ENCODE data around the gene RNF214.
"Not testable (repeated sequence)": the region's sequence is repeated elsewhere in the genome, so short reads cannot be mapped to it uniquely, and the experiment has no call there.

Gene RNF214

DNA sequence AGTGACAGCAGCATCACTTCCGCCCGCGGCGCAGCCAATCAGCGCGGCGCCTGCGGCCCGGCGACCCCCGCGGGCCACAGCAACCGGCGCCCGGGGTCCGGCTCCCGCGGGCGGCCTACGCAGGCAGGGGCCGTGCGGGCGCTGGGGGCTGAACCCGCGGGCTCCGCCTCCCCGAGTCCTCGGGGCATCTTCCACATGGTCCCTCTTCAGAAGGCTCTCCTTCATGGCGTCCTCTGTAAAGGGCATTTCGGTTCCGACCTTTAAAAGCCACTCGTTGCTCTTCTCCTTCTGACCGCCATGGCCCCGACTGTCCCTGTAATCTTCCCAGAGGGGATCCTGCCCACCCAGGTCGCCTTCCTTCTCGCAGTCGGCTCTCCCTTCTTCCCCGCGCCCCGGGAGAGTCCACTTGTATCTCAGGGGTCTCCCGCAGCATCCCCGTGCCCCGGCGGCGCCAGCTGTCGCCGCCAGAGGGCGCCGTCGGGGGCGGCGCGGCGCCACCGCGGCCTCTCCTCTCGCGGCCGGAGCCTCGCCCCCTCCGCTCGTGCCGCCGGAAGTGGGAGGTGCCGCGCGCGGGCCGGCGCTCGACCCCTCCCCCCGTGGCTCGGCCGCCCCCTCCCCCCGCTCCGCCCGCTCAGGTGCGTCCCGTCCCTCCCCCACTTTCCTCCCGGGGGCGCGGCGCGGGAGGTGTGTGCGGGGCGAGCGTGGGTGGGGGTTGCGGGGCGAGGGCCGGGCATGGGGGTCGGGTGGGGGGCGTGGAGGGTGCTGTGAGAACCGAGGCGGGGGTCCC lies at the start of gene RNF214:
TSS of gene RNF214 (plus strand) at position 580 of the 787 bp plus-strand sequence. CDS start 1,602 bp downstream, outside the sequence.
- H4K20me1 ChIP-seq (ENCODE audit: insufficient read depth, low read length), result no peaks in the 10 kb centered on the region
- H3K27ac ChIP-seq (ENCODE audit: low read length), result peak within 1 kb of the TSS; percentile 76
- peaks cover 44% of the 10 kb centered on the region for H3K79me2 ChIP-seq (ENCODE audit: low read length)
- peak within 1 kb of the TSS; percentile 97 for H3K4me3 ChIP-seq (ENCODE audit: low read length)
- TF ChIP-seq, protein P1, sequence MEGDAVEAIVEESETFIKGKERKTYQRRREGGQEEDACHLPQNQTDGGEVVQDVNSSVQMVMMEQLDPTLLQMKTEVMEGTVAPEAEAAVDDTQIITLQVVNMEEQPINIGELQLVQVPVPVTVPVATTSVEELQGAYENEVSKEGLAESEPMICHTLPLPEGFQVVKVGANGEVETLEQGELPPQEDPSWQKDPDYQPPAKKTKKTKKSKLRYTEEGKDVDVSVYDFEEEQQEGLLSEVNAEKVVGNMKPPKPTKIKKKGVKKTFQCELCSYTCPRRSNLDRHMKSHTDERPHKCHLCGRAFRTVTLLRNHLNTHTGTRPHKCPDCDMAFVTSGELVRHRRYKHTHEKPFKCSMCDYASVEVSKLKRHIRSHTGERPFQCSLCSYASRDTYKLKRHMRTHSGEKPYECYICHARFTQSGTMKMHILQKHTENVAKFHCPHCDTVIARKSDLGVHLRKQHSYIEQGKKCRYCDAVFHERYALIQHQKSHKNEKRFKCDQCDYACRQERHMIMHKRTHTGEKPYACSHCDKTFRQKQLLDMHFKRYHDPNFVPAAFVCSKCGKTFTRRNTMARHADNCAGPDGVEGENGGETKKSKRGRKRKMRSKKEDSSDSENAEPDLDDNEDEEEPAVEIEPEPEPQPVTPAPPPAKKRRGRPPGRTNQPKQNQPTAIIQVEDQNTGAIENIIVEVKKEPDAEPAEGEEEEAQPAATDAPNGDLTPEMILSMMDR (IDR thresholded peaks at IDR 0.05; ENCODE audit: low read depth, low read length), result peak; percentile 83
- no peak for TF ChIP-seq EZH2phosphoT487 (IDR thresholded peaks at IDR 0.05; ENCODE audit: low read depth)
- H3K4me2 ChIP-seq (ENCODE audit: low read length), result peak within 1 kb of the TSS; percentile 94
- H3K9ac ChIP-seq (ENCODE audit: low read length), result peak within 1 kb of the TSS; percentile 78
- H2AFZ ChIP-seq (ENCODE audit: low read depth, low read length), result peak within 1 kb of the TSS; percentile 77; the same call in 1 of the 2 replicates
- no peaks in the 10 kb centered on the region for H3K27me3 ChIP-seq (ENCODE audit: low read depth, low read length)
- peaks cover 26% of the 10 kb centered on the region for H3K4me1 ChIP-seq (ENCODE audit: low read length)
- H3K9me3 ChIP-seq (ENCODE audit: insufficient read depth, low read length), result no peaks in the 10 kb centered on the region
- H3K36me3 ChIP-seq (replicated peaks; ENCODE audit: low read depth, low read length), result peaks cover 21% of the 10 kb centered on the region

DNA sequence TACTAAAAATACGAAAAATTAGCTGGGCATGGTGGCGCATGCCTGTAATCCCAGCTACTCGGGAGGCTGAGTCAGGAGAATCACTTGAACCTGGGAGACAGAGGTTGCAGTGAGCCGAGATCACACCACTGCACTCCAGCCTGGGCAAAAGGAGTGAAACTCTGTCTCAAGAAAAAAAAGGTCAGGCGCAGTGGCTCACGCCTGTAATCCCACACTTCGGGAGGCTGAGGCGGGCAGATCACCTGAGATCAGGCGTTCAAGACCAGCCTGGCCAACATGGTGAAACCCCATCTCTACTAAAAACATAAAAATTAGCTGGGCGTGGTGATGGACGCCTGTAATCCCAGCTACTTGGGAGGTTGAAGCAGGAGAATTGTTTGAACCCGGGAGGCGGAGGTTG lies 49.3 kb upstream of the RNF214 start:
- not testable (repeated sequence) for H2AFZ ChIP-seq (ENCODE audit: low read depth, low read length); H3K9me3 ChIP-seq (ENCODE audit: insufficient read depth, low read length); H3K36me3 ChIP-seq (replicated peaks; ENCODE audit: low read depth, low read length); H3K27me3 ChIP-seq (ENCODE audit: low read depth, low read length); H3K27ac ChIP-seq (ENCODE audit: low read length); H3K9ac ChIP-seq (ENCODE audit: low read length); H4K20me1 ChIP-seq (ENCODE audit: insufficient read depth, low read length); H3K4me2 ChIP-seq (ENCODE audit: low read length); H3K4me3 ChIP-seq (ENCODE audit: low read length)
- Histone ChIP-seq H3K79me2 (ENCODE audit: low read length) (peaks cover 10% of the 10 kb centered on the region; the same call in 1 of the 2 replicates), H3K4me1 (ENCODE audit: low read length) (peaks cover 50% of the 10 kb centered on the region)

DNA sequence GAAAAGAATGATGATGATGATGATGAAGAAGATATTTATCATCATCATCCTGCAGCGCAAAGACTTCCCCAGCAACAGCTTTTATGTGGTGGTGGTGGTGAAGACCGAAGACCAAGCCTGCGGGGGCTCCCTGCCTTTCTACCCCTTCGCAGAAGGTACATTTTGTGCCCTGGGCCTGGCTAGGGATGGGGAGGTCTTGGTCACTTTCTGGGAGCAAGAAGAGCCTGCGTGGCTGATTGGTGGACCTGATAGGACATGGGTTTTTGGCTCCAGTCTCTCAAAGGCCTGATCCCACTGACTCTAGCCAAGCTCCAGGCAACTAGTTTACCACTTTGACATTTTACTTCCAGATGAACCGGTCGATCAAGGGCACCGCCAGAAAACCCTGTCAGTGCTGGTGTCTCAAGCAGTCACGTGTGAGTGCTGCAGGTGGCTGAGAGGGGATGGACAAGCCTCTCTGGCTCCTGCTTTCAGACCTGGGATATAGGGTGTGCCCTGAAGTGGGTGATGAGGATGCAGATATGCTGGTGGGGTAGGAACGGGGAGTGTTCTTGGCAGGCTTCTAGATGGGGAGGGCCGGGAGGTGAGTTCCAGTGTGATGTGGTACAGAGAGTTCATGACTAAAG lies 48.6 kb upstream of the RNF214 start:
- Histone ChIP-seq H3K9ac (ENCODE audit: low read length) (no peak overlapping the region), H3K79me2 (ENCODE audit: low read length) (peaks cover 10% of the 10 kb centered on the region; the same call in 1 of the 2 replicates), H2AFZ (ENCODE audit: low read depth, low read length) (no peak overlapping the region), H4K20me1 (ENCODE audit: insufficient read depth, low read length) (no peaks in the 10 kb centered on the region), H3K4me3 (ENCODE audit: low read length) (no peak overlapping the region), H3K27me3 (ENCODE audit: low read depth, low read length) (no peaks in the 10 kb centered on the region), H3K4me2 (ENCODE audit: low read length) (no peak overlapping the region), H3K27ac (ENCODE audit: low read length) (no peak overlapping the region), H3K36me3 (replicated peaks; ENCODE audit: low read depth, low read length) (peaks cover 10% of the 10 kb centered on the region), H3K4me1 (ENCODE audit: low read length) (peaks cover 53% of the 10 kb centered on the region), H3K9me3 (ENCODE audit: insufficient read depth, low read length) (no peaks in the 10 kb centered on the region)
- TF ChIP-seq EZH2phosphoT487 (IDR thresholded peaks at IDR 0.05; ENCODE audit: low read depth), result no peak
- TF ChIP-seq, protein P1 (IDR thresholded peaks at IDR 0.05; ENCODE audit: low read depth, low read length), result no peak

DNA sequence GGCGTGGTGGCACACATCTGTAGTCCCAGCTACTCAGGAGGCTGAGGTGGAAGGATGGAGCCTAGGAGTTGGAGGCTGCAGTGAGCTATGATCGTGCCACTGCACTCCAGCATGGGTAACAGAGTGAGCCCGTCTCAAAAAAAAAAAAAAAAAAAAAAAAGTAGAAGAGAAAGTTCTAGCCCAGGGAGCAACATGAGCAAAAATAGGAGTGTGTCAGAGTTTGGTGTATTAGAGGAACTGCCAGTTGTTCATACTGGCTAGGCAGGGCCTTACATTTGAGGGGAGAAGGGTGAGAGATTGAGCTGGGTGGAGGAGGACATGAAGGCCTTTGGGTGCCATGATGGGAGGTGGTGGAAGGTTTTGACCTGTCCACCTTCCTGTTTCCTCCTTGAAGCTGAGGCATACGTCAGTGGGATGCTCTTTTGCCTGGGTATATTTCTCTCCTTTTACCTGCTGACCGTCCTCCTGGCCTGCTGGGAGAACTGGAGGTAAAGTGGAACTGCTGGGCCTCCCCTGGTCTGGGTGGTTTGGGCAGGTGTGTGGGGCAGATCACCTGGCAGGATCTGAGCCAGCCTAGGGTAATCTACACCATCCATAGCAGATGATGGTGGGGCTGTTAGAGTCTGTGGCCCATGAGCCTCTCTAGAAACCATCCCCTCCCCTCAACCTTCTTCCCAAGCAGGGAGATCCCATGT lies 46.6 kb upstream of the RNF214 start:
- H3K9ac ChIP-seq (ENCODE audit: low read length), result peak overlapping the region; percentile 52; the same call in 1 of the 2 replicates
- no peaks in the 10 kb centered on the region for H3K9me3 ChIP-seq (ENCODE audit: insufficient read depth, low read length)
- peaks cover 15% of the 10 kb centered on the region for H3K36me3 ChIP-seq (replicated peaks; ENCODE audit: low read depth, low read length)
- H3K4me1 ChIP-seq (ENCODE audit: low read length), result peaks cover 58% of the 10 kb centered on the region
- no peaks in the 10 kb centered on the region for H3K79me2 ChIP-seq (ENCODE audit: low read length)
- H3K27me3 ChIP-seq (ENCODE audit: low read depth, low read length), result no peaks in the 10 kb centered on the region
- peak overlapping the region; percentile 71 for H3K4me2 ChIP-seq (ENCODE audit: low read length)
- TF ChIP-seq, protein P1 (IDR thresholded peaks at IDR 0.05; ENCODE audit: low read depth, low read length), result no peak
- peak overlapping the region; percentile 31 for H3K4me3 ChIP-seq (ENCODE audit: low read length)
- H3K27ac ChIP-seq (ENCODE audit: low read length), result peak overlapping the region; percentile 89
- no peak overlapping the region for H2AFZ ChIP-seq (ENCODE audit: low read depth, low read length)
- no peaks in the 10 kb centered on the region for H4K20me1 ChIP-seq (ENCODE audit: insufficient read depth, low read length)
